OCI-LY3 (cell line): Measurements from ENCODE around the gene COL9A1.

ENCODE experiments used
- EZH2phosphoT487 ChIP-seq: fragments of 200-600 bp; shearing (Covaris generic); IDR thresholded peaks from 2 replicates; pipeline ENCODE4 v1.6.1; 2018; ENCODE audit warnings: antibody characterized with exemption, mixed run types, low read depth
- TF ChIP-seq, protein P1 (sequence below): fragments of 200-600, 300-600 bp; sonication (generic); IDR thresholded peaks from 2 replicates; pipeline ENCODE4 v1.5.1; 2014; ENCODE audit warnings: antibody characterized with exemption, low read length, low read depth

DNA sequence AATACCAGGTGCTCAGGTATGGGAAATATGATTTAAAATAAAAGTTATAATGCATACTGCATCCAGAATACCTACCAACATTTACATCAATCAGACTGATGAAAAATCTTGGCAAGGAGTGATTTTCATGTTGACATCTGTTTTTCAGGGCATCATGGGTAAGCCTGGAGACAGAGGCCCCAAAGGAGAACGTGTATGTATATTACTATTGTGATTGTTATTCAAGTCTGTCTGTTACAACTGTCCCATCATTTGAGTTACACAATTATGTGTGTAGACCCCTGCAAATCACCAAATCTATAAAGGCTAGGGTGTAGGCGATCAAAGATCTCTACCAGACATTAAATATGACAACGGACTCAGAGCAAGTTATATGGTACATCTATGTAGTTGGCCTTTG, 118.2 kb downstream of the COL9A1 start:
- TF ChIP-seq, protein P1, sequence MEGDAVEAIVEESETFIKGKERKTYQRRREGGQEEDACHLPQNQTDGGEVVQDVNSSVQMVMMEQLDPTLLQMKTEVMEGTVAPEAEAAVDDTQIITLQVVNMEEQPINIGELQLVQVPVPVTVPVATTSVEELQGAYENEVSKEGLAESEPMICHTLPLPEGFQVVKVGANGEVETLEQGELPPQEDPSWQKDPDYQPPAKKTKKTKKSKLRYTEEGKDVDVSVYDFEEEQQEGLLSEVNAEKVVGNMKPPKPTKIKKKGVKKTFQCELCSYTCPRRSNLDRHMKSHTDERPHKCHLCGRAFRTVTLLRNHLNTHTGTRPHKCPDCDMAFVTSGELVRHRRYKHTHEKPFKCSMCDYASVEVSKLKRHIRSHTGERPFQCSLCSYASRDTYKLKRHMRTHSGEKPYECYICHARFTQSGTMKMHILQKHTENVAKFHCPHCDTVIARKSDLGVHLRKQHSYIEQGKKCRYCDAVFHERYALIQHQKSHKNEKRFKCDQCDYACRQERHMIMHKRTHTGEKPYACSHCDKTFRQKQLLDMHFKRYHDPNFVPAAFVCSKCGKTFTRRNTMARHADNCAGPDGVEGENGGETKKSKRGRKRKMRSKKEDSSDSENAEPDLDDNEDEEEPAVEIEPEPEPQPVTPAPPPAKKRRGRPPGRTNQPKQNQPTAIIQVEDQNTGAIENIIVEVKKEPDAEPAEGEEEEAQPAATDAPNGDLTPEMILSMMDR, result no peak
- TF ChIP-seq EZH2phosphoT487, result no peak
